ENCODE measurements around the gene SSUH2.

DNA sequence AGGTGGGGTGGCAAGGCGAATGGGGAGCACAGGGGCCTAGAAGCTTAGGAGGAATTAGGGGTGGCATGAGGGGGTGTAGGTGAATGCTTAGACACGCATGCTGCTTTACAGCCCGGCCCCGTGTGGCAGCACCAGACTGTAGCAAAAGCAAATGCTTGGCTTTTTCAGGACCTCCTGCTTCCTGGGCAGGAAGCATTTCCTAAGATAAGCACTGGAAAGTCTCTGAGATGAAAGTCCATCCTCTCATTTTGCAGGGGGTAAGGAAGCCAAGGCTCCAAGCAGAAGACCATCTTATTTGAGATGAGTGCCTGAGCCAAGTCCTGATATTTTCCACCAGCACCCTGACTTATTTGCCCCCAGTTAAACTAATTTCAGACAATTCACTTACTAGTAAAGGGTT lies 12.9 kb downstream of the SSUH2 start:
- TF ChIP-seq, protein P1, sequence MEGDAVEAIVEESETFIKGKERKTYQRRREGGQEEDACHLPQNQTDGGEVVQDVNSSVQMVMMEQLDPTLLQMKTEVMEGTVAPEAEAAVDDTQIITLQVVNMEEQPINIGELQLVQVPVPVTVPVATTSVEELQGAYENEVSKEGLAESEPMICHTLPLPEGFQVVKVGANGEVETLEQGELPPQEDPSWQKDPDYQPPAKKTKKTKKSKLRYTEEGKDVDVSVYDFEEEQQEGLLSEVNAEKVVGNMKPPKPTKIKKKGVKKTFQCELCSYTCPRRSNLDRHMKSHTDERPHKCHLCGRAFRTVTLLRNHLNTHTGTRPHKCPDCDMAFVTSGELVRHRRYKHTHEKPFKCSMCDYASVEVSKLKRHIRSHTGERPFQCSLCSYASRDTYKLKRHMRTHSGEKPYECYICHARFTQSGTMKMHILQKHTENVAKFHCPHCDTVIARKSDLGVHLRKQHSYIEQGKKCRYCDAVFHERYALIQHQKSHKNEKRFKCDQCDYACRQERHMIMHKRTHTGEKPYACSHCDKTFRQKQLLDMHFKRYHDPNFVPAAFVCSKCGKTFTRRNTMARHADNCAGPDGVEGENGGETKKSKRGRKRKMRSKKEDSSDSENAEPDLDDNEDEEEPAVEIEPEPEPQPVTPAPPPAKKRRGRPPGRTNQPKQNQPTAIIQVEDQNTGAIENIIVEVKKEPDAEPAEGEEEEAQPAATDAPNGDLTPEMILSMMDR (conservative IDR thresholded peaks at IDR 0.05 in 1 of 2, IDR thresholded peaks at IDR 0.05 in 1 of 2; ENCODE audit: extremely low read depth in 1 of 2, insufficient read depth in 1 of 2, low read depth in 1 of 2, low read length in 2 of 2), result no peak
- no peak for TF ChIP-seq EZH2 (IDR thresholded peaks at IDR 0.05; ENCODE audit: borderline replicate concordance, low read length)
